ENCODE data around the gene HOXC9. TPM values are rescaled to one million over a fixed set of nuclear protein-coding genes. Genes with fewer than 3 reads are reported as not detected.

HOXC9 gene
- polyA plus RNA-seq, 6 donors from 2014 or later: not detected

GRCh38 chr12:53966385-53967133 is 33.4 kb upstream of the HOXC9 start:
- Mint-ChIP-seq H3K27me3 (peaks cover 89 to 96% (median 89%) of the 10 kb centered on the region in 3 donors), H3K4me1 (peaks cover 23 to 50% (median 38%) of the 10 kb centered on the region in 3 donors), H3K27ac (peak overlapping the region in 4 of 6 donors; percentile 42 to 93 (median 83)), H3K4me3 (peak overlapping the region in 7 of 8 donors; percentile 3 to 86 (median 62)), H3K9me3 (peaks cover 0 to 27% (median 14%) of the 10 kb centered on the region in 7 donors), H3K36me3 (peaks cover 13 to 24% of the 10 kb centered on the region in 2 donors)
- no peak for DNase-seq
- no peak for ATAC-seq (ENCODE audit: low read depth in 2 of 2)

- Mint-ChIP-seq H3K9me3 (peaks cover 0 to 31% (median 12%) of the 10 kb centered on the region in 7 donors), H3K4me3 (peak overlapping the region in 3 of 8 donors; percentile 48 to 72 (median 49)), H3K36me3 (peaks cover 13 to 24% of the 10 kb centered on the region in 2 donors)
Measured at GRCh38 chr12:53967421-53967925, 32.5 kb upstream of the HOXC9 start.

GRCh38 chr12:53968214-53969127 is 31.5 kb upstream of the HOXC9 start:
- DNase-seq (no peak), ATAC-seq (ENCODE audit: low read depth in 2 of 2) (no peak)
- H3K9me3 Mint-ChIP-seq: peaks cover 5 to 40% (median 18%) of the 10 kb centered on the region in 7 donors
- peaks cover 92 to 100% (median 95%) of the 10 kb centered on the region in 3 donors for H3K27me3 Mint-ChIP-seq
- peak overlapping the region in 4 of 6 donors; percentile 34 to 87 (median 49) for H3K27ac Mint-ChIP-seq
- H3K4me3 Mint-ChIP-seq: peak overlapping the region in 1 of 8 donors; percentile 49
- peaks cover 13 to 34% of the 10 kb centered on the region in 2 donors for H3K36me3 Mint-ChIP-seq
- H3K4me1 Mint-ChIP-seq: peaks cover 32 to 54% (median 41%) of the 10 kb centered on the region in 3 donors

More at GRCh38 chr12:53967421-53967925, 32.5 kb upstream of the HOXC9 start:
- ATAC-seq (ENCODE audit: low read depth in 2 of 2): no peak
- DNase-seq: no peak
- peaks cover 23 to 47% (median 38%) of the 10 kb centered on the region in 3 donors for H3K4me1 Mint-ChIP-seq
- peaks cover 92 to 100% (median 95%) of the 10 kb centered on the region in 3 donors for H3K27me3 Mint-ChIP-seq
- peak overlapping the region in 3 of 6 donors; percentile 24 to 90 (median 52) for H3K27ac Mint-ChIP-seq

GRCh38 chr12:53969588-53970259 is 30.2 kb upstream of the HOXC9 start:
- Mint-ChIP-seq H3K27me3 (peaks cover 84 to 95% (median 84%) of the 10 kb centered on the region in 3 donors), H3K4me3 (no peak overlapping the region), H3K27ac (peak overlapping the region in 1 of 6 donors; percentile 53), H3K4me1 (peaks cover 21 to 46% (median 29%) of the 10 kb centered on the region in 3 donors), H3K36me3 (peaks cover 8 to 26% of the 10 kb centered on the region in 2 donors), H3K9me3 (peaks cover 5 to 30% (median 16%) of the 10 kb centered on the region in 7 donors)
- ATAC-seq (ENCODE audit: low read depth in 2 of 2): no peak
- DNase-seq: no peak

- Mint-ChIP-seq H3K36me3 (peaks cover 3 to 24% of the 10 kb centered on the region in 2 donors), H3K4me1 (peaks cover 24 to 44% (median 30%) of the 10 kb centered on the region in 3 donors), H3K4me3 (peak overlapping the region in 2 of 8 donors; percentile 71 to 75), H3K27ac (no peak overlapping the region), H3K9me3 (peaks cover 5 to 28% (median 16%) of the 10 kb centered on the region in 7 donors), H3K27me3 (peaks cover 82 to 92% (median 84%) of the 10 kb centered on the region in 3 donors)
- no peak for DNase-seq
- no peak for ATAC-seq (ENCODE audit: low read depth in 2 of 2)
Measured at GRCh38 chr12:53970451-53970850, 29.5 kb upstream of the HOXC9 start.

- no peak for ATAC-seq (ENCODE audit: low read depth in 2 of 2)
- peak overlapping the region in 1 of 8 donors; percentile 71 for H3K4me3 Mint-ChIP-seq
- H3K27me3 Mint-ChIP-seq: peaks cover 82 to 92% (median 85%) of the 10 kb centered on the region in 3 donors
- H3K36me3 Mint-ChIP-seq: peaks cover 0 to 24% of the 10 kb centered on the region in 2 donors
- peaks cover 25 to 43% (median 29%) of the 10 kb centered on the region in 3 donors for H3K4me1 Mint-ChIP-seq
- peaks cover 5 to 28% (median 18%) of the 10 kb centered on the region in 7 donors for H3K9me3 Mint-ChIP-seq
- H3K27ac Mint-ChIP-seq: peak overlapping the region in 1 of 6 donors; percentile 87
- no peak for DNase-seq
Measured at GRCh38 chr12:53971129-53971528, 28.8 kb upstream of the HOXC9 start.

- H3K4me3 Mint-ChIP-seq: peak overlapping the region in 2 of 8 donors; percentile 51 to 71
Measured at GRCh38 chr12:53971686-53972085, 28.3 kb upstream of the HOXC9 start.

GRCh38 chr12:53972152-53972702 is 27.7 kb upstream of the HOXC9 start:
- DNase-seq: no peak
- Mint-ChIP-seq H3K9me3 (peaks cover 5 to 28% (median 13%) of the 10 kb centered on the region in 7 donors), H3K36me3 (peaks cover 0 to 17% of the 10 kb centered on the region in 2 donors), H3K4me3 (peak overlapping the region in 4 of 8 donors; percentile 3 to 71 (median 53)), H3K4me1 (peaks cover 19 to 32% (median 19%) of the 10 kb centered on the region in 3 donors), H3K27me3 (peaks cover 74 to 92% (median 83%) of the 10 kb centered on the region in 3 donors), H3K27ac (peak overlapping the region in 3 of 6 donors; percentile 64 to 96 (median 93))
- ATAC-seq (ENCODE audit: low read depth in 2 of 2): no peak

More at GRCh38 chr12:53971686-53972085, 28.3 kb upstream of the HOXC9 start:
- peaks cover 79 to 92% (median 81%) of the 10 kb centered on the region in 3 donors for H3K27me3 Mint-ChIP-seq
- no peak for ATAC-seq (ENCODE audit: low read depth in 2 of 2)
- H3K4me1 Mint-ChIP-seq: peaks cover 19 to 37% (median 24%) of the 10 kb centered on the region in 3 donors
- peaks cover 5 to 28% (median 13%) of the 10 kb centered on the region in 7 donors for H3K9me3 Mint-ChIP-seq
- no peak for DNase-seq
- H3K27ac Mint-ChIP-seq: peak overlapping the region in 2 of 6 donors; percentile 37 to 93
- H3K36me3 Mint-ChIP-seq: peaks cover 0 to 18% of the 10 kb centered on the region in 2 donors

GRCh38 chr12:53972722-53973235 is 27.2 kb upstream of the HOXC9 start, which contains the start of gene HOXC11:
HOXC11 (plus strand) TSS chr12:53973126; CDS start chr12:53973242, 116 bp downstream.
- Mint-ChIP-seq H3K27ac (peak within 1 kb of the TSS in 4 of 6 donors; percentile 64 to 96 (median 94)), H3K9me3 (peaks cover 5 to 28% (median 13%) of the 10 kb centered on the region in 7 donors), H3K4me3 (peak within 1 kb of the TSS; percentile 19 to 88 (median 80)), H3K27me3 (peaks cover 69 to 92% (median 83%) of the 10 kb centered on the region in 3 donors), H3K4me1 (peaks cover 17 to 26% (median 19%) of the 10 kb centered on the region in 3 donors), H3K36me3 (peaks cover 0 to 17% of the 10 kb centered on the region in 2 donors)
- DNase-seq (no peak), ATAC-seq (ENCODE audit: low read depth in 2 of 2) (no peak)

- peaks cover 69 to 92% (median 83%) of the 10 kb centered on the region in 3 donors for H3K27me3 Mint-ChIP-seq
- H3K27ac Mint-ChIP-seq: peak overlapping the region in 4 of 6 donors; percentile 64 to 96 (median 94)
- peaks cover 0 to 17% of the 10 kb centered on the region in 2 donors for H3K36me3 Mint-ChIP-seq
- H3K9me3 Mint-ChIP-seq: peaks cover 5 to 26% (median 11%) of the 10 kb centered on the region in 7 donors
- H3K4me3 Mint-ChIP-seq: peak overlapping the region; percentile 12 to 88 (median 80)
- H3K4me1 Mint-ChIP-seq: peaks cover 17 to 21% (median 19%) of the 10 kb centered on the region in 3 donors
- no peak for DNase-seq
- no peak for ATAC-seq (ENCODE audit: low read depth in 2 of 2)
Measured at GRCh38 chr12:53973236-53974042, 26.5 kb upstream of the HOXC9 start.

Data from naive B cell (primary cell).